ENCODE results near the gene PACRG. TPM values are rescaled to one million over a fixed set of nuclear protein-coding genes. Genes with fewer than 3 reads are reported as not detected.
"Not testable (repeated sequence)": the region's sequence is repeated elsewhere in the genome, so short reads cannot be mapped to it uniquely, and the experiment has no call there.

The PACRG gene
- total and polyA plus RNA-seq, 9 donors: 2.5 to 33.1 (median 3.8) TPM

- Histone ChIP-seq H3K4me1 (ENCODE audit: insufficient read depth) (no peaks in the 10 kb centered on the region), H3K36me3 (no peaks in the 10 kb centered on the region), H3K27me3 (no peaks in the 10 kb centered on the region), H3K9me3 (no peaks in the 10 kb centered on the region), H3K4me3 (no peak overlapping the region), H3K27ac (no peak overlapping the region)
- intact Hi-C loops (cut with DNase I): no loop called here
- TF ChIP-seq EP300 (IDR thresholded peaks at IDR 0.05) (no peak), CTCF (IDR thresholded peaks at IDR 0.05) (no peak), POLR2A (IDR thresholded peaks at IDR 0.05) (no peak)
- no peak for DNase-seq
- whole genome bisulfite sequencing, 3 donors: 95 to 98% (median 97%) methylated on average over 4 of the region's 4 CpGs
These were observed 585.8 kb downstream of the PACRG start for GRCh38 chr6:163313566-163313965.

GRCh38 chr6:163313981-163314380 is 586.2 kb downstream of the PACRG start:
- no peak overlapping the region for H3K4me3 ChIP-seq
- no peak overlapping the region for H3K27ac ChIP-seq
- no peaks in the 10 kb centered on the region for H3K36me3 ChIP-seq
- no peaks in the 10 kb centered on the region for H3K9me3 ChIP-seq
- H3K27me3 ChIP-seq: no peaks in the 10 kb centered on the region
- intact Hi-C loops (cut with DNase I): no loop called here
- TF ChIP-seq CTCF (IDR thresholded peaks at IDR 0.05): no peak
- no peak for TF ChIP-seq POLR2A (IDR thresholded peaks at IDR 0.05)
- TF ChIP-seq EP300 (IDR thresholded peaks at IDR 0.05): no peak
- DNase-seq: no peak
- WGBS, 3 donors: 93 to 95% (median 94%) methylated on average over 5 of the region's 5 CpGs
- H3K4me1 ChIP-seq (ENCODE audit: insufficient read depth): no peaks in the 10 kb centered on the region

GRCh38 chr6:163314791-163315470 is 587.2 kb downstream of the PACRG start:
- DNase-seq: no peak
- Histone ChIP-seq H3K9me3 (no peaks in the 10 kb centered on the region), H3K4me1 (ENCODE audit: insufficient read depth) (no peaks in the 10 kb centered on the region), H3K4me3 (no peak overlapping the region), H3K36me3 (no peaks in the 10 kb centered on the region), H3K27ac (no peak overlapping the region), H3K27me3 (no peaks in the 10 kb centered on the region)
- intact Hi-C loops (cut with DNase I): no loop called here
- 89 to 91% (median 91%) methylated on average over 11 of the region's 11 CpGs for WGBS, 3 donors
- no peak for TF ChIP-seq EP300 (IDR thresholded peaks at IDR 0.05)
- TF ChIP-seq CTCF (IDR thresholded peaks at IDR 0.05): no peak
- TF ChIP-seq POLR2A (IDR thresholded peaks at IDR 0.05): no peak

GRCh38 chr6:163316866-163317495 is 589.2 kb downstream of the PACRG start:
- H3K27me3 ChIP-seq; H3K36me3 ChIP-seq; H3K9me3 ChIP-seq; intact Hi-C loops (cut with DNase I); H3K27ac ChIP-seq; DNase-seq; H3K4me3 ChIP-seq; H3K4me1 ChIP-seq (ENCODE audit: insufficient read depth): not testable (repeated sequence)
- WGBS, 3 donors: 92 to 96% (median 94%) methylated on average over 12 of the region's 12 CpGs

All from ovary (tissue), 9 donors.